Fibroblast of mammary gland (primary cell): Measurements from ENCODE around the gene GFI1.
"Not testable (repeated sequence)": the region's sequence is repeated elsewhere in the genome, so short reads cannot be mapped to it uniquely, and the experiment has no call there.

Experiments used
- DNase-seq: peaks from one replicate; pipeline ENCODE4 v3.0.0-alpha.2; 2010; ENCODE audit warnings: low read depth
- H3K4me3 ChIP-seq: 2 replicates; pipeline ENCODE4 v1.5.1; 2011; ENCODE audit warnings: low read depth, mild to moderate bottlenecking, low read length, moderate library complexity; ENCODE audit not compliant: control insufficient read depth
- TF ChIP-seq, protein P1 (sequence below): conservative IDR thresholded peaks from 2 replicates; pipeline ENCODE4 v1.5.1; 2011; ENCODE audit warnings: low read depth, low read length, inconsistent platforms; ENCODE audit not compliant: control insufficient read depth, insufficient read depth

The GFI1 gene

DNA sequence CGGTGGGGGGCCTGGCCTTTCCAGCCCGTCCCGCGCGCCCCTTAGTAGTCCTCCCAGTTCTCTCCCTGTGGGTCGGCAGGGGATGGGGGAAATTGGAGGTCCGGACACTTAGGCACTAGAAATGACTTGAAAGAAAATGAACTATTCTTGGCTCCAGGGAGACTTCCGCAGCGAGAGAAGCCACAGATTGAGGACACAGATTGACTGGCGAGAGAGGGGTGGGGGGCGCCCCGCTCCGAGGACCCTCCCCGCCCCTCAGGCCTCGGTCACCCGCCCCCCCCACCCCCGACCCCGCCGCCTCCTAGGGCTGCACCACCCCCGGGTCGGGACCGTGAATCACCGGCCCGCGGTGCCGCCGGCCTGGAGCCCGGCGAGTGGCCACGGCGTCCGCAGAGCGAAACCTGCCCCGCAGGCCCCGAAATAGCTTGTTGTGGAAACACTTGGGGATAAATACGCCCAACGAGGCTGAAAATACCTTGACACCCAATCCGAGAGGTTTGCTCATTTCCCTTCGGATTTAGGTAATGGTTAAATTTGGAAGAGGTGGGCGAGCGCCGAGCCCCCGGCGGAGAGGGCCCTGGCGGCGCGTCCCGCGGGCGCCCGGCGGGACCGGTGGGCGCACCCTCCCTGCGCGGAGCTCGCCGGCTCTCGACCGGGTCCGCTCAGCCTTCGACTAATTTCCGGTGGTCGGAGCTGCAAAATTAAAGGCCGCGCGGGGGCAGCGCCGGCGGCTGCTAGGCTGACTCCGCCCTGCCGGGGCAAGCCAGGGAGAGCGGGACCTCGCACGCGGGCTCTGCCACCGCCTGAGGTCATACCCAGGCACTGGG, at the start of gene GFI1:
Gene GFI1, minus strand, starts transcription at position 675 of the 827 bp plus-strand sequence. CDS start 3,438 bp downstream, outside the sequence.
- peak within 1 kb of the TSS; percentile 44 for H3K4me3 ChIP-seq
- TF ChIP-seq, protein P1, sequence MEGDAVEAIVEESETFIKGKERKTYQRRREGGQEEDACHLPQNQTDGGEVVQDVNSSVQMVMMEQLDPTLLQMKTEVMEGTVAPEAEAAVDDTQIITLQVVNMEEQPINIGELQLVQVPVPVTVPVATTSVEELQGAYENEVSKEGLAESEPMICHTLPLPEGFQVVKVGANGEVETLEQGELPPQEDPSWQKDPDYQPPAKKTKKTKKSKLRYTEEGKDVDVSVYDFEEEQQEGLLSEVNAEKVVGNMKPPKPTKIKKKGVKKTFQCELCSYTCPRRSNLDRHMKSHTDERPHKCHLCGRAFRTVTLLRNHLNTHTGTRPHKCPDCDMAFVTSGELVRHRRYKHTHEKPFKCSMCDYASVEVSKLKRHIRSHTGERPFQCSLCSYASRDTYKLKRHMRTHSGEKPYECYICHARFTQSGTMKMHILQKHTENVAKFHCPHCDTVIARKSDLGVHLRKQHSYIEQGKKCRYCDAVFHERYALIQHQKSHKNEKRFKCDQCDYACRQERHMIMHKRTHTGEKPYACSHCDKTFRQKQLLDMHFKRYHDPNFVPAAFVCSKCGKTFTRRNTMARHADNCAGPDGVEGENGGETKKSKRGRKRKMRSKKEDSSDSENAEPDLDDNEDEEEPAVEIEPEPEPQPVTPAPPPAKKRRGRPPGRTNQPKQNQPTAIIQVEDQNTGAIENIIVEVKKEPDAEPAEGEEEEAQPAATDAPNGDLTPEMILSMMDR, result no peak
- DNase-seq, result no peak

DNA sequence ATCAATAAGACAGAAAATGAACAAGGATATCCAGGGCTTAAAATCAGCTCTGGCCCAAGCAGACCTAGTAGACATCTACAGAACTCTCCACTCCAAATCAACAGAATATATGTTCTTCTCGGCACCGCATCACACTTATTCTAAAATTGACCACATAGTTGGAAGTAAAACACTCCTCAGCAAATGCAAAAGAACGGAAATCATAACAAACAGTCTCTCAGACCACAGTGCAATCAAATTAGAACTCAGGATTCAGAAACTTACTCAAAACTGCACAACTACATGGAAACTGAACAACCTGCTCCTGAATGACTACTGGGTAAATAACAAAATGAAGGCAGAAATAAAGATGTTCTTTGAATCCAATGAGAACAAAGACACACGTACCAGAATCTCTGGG, 45.6 kb upstream of the GFI1 start:
- H3K4me3 ChIP-seq, DNase-seq: not testable (repeated sequence)

GRCh38 chr1:92531939-92532338, 45.2 kb upstream of the GFI1 start:
- not testable (repeated sequence) for DNase-seq, H3K4me3 ChIP-seq

- DNase-seq, result no peak
- TF ChIP-seq, protein P1, result no peak
- no peak overlapping the region for H3K4me3 ChIP-seq
Observed at GRCh38 chr1:92527670-92528069, 40.9 kb upstream of the GFI1 start.

- H3K4me3 ChIP-seq, result not testable (repeated sequence)
- peak; percentile 50 for DNase-seq
Observed at GRCh38 chr1:92524944-92525590, 38.3 kb upstream of the GFI1 start.

GRCh38 chr1:92519043-92519442, 32.3 kb upstream of the GFI1 start:
- DNase-seq, result no peak
- TF ChIP-seq, protein P1, result no peak

GRCh38 chr1:92516574-92516973, 29.8 kb upstream of the GFI1 start:
- TF ChIP-seq, protein P1, result no peak
- no peak overlapping the region for H3K4me3 ChIP-seq
- DNase-seq, result no peak

More at GRCh38 chr1:92519043-92519442, 32.3 kb upstream of the GFI1 start:
- no peak overlapping the region for H3K4me3 ChIP-seq

DNA sequence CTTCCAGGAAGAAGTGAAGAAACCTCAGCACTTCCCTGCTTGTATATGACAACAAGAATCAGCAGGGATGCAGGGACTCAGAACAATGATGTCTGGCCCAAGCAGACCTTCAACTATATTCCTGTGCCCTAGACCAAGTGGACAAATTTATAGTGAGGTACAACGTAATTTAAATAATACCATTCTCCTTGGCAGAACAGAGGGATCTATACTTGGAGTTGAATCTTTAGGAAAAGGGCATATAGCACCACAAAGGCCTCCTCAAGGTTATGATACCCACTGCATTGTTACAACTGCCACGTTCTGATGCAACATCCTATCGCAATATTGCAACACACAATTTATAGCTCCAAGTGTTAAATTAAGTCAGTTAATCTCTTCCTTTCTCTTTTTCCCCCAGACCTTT, 29.1 kb upstream of the GFI1 start:
- TF ChIP-seq, protein P1, result no peak
- DNase-seq, result peak; percentile 7
- H3K4me3 ChIP-seq, result no peak overlapping the region
